ENCODE measurements around the gene SLCO3A1.

GRCh38 chr15:92025706-92026270 is 172.3 kb downstream of the SLCO3A1 start:
- TF ChIP-seq CTCF (conservative IDR thresholded peaks at IDR 0.05; ENCODE audit: low read length) (no peak), EZH2phosphoT487 (IDR thresholded peaks at IDR 0.05; ENCODE audit: borderline replicate concordance, low read depth, low read length) (no peak)
